HepG2 (cell line): ENCODE measurements around the gene PIGO. TPM values are rescaled to one million over a fixed set of nuclear protein-coding genes. Genes with fewer than 3 reads are reported as not detected.
A peak's percentile ranks its signal among the peaks of the same experiment; 100 is the strongest.

ENCODE experiments used
- CREM ChIP-seq, 2 experiments: sonication (generic) in 1 of 2; formaldehyde crosslinking in 1 of 2; IDR thresholded peaks; 2 replicates each; pipeline versions ENCODE4 v1.4.0 to v1.6.1; 2016 to 2020; ENCODE audit warnings: antibody characterized with exemption in 1 of 2, mild to moderate bottlenecking in 1 of 2, missing genetic modification reagents in 1 of 2
- HOXA3 ChIP-seq: sonication (generic); formaldehyde crosslinking; IDR thresholded peaks from 2 replicates; pipeline ENCODE4 v1.5.0; 2020; ENCODE audit warnings: missing genetic modification reagents
- LCORL ChIP-seq, 2 experiments: fragments of 450-650 bp in 1 of 2; sonication (generic) in 1 of 2; formaldehyde crosslinking in 1 of 2; IDR thresholded peaks; 2 replicates each; pipeline versions ENCODE4 v1.5.0 to v1.6.1; 2017 to 2020; ENCODE audit warnings: antibody characterized with exemption in 1 of 2, missing genetic modification reagents in 1 of 2
- PITX1 ChIP-seq: sonication (generic); formaldehyde crosslinking; IDR thresholded peaks from 2 replicates; pipeline ENCODE4 v1.5.1; 2020; ENCODE audit warnings: mild to moderate bottlenecking, missing genetic modification reagents
- RBFOX2 ChIP-seq: fragments of 200-400 bp; formaldehyde crosslinking; IDR thresholded peaks from 2 replicates; pipeline ENCODE4 v1.6.1; 2017; ENCODE audit warnings: low read depth, mild to moderate bottlenecking, low read length
- SAP130 ChIP-seq: IDR thresholded peaks from 2 replicates; pipeline ENCODE4 v1.6.1; 2016; ENCODE audit warnings: low read depth
- TBL1XR1 ChIP-seq: fragments of 150-350 bp; IDR thresholded peaks from 2 replicates; pipeline ENCODE4 v1.6.1; 2014; ENCODE audit warnings: borderline replicate concordance, low read length; ENCODE audit not compliant: partially characterized antibody
- ZFP41 ChIP-seq: sonication (generic); formaldehyde crosslinking; IDR thresholded peaks from 2 replicates; pipeline ENCODE4 v1.4.0; 2020; ENCODE audit warnings: mild to moderate bottlenecking, missing genetic modification reagents, borderline replicate concordance
- ZNF180 ChIP-seq: sonication (generic); formaldehyde crosslinking; IDR thresholded peaks from 2 replicates; pipeline ENCODE4 v1.4.0; 2020; ENCODE audit warnings: low read depth, missing genetic modification reagents, borderline replicate concordance
- ZNF383 ChIP-seq: sonication (generic); formaldehyde crosslinking; IDR thresholded peaks from 2 replicates; pipeline ENCODE4 v1.4.0; 2020; ENCODE audit warnings: missing genetic modification reagents, mild to moderate bottlenecking, borderline replicate concordance
- ZNF570 ChIP-seq: sonication (generic); formaldehyde crosslinking; IDR thresholded peaks from 2 replicates; pipeline ENCODE4 v1.4.0; 2020; ENCODE audit warnings: mild to moderate bottlenecking, missing genetic modification reagents, borderline replicate concordance
- ZNF720 ChIP-seq: sonication (generic); formaldehyde crosslinking; IDR thresholded peaks from 2 replicates; pipeline ENCODE4 v1.4.0; 2020; ENCODE audit warnings: missing genetic modification reagents
- ZNF772 ChIP-seq: sonication (generic); formaldehyde crosslinking; IDR thresholded peaks from 2 replicates; pipeline ENCODE4 v1.5.0; 2020; ENCODE audit warnings: mild to moderate bottlenecking, missing genetic modification reagents
- polyA plus RNA-seq, 8 experiments: library from polyadenylated mRNA; depleted of rRNA in 3 of 8; stranded (reverse) in 7 of 8; unstranded in 1 of 8; fragments of >200 nt; fragmentation: Illumina TruSeq in 4 of 8; extraction: Trizol in 4 of 8; gene quantifications; 2 replicates each; pipeline versions ENCODE4 v1.2.1 to v1.2.3, GENCODE V29; 2011 to 2016; ENCODE audit warnings: low read depth in 4 of 8, missing spikeins in 1 of 8, mixed read lengths in 1 of 8; ENCODE audit not compliant: insufficient read depth in 1 of 8
- total RNA-seq, 5 experiments: library from RNA; depleted of rRNA; stranded (reverse); fragments of >200 nt; fragmentation: Illumina TruSeq; extraction: Trizol; gene quantifications; 2 replicates each; pipeline ENCODE4 v1.2.3, GENCODE V29; 2016; ENCODE audit warnings: low read depth in 1 of 5
- TF ChIP-seq, protein P1 (sequence below): sonication (generic); formaldehyde crosslinking; IDR thresholded peaks from 2 replicates; pipeline ENCODE4 v1.5.0; 2020; ENCODE audit warnings: mild to moderate bottlenecking, missing genetic modification reagents, borderline replicate concordance
- TF ChIP-seq, protein P2 (sequence below): sonication (generic); formaldehyde crosslinking; IDR thresholded peaks from 2 replicates; pipeline ENCODE4 v1.4.0; 2020; ENCODE audit warnings: mild to moderate bottlenecking, missing genetic modification reagents
- TF ChIP-seq, protein P3 (sequence below): sonication (generic); IDR thresholded peaks from 2 replicates; pipeline ENCODE4 v1.6.1; 2016; ENCODE audit warnings: low read depth, borderline replicate concordance
- TF ChIP-seq, protein P4 (sequence below): sonication (generic); formaldehyde crosslinking; IDR thresholded peaks from 2 replicates; pipeline ENCODE4 v1.4.0; 2020; ENCODE audit warnings: mild to moderate bottlenecking, missing genetic modification reagents
- TF ChIP-seq, protein P5 (sequence below): IDR thresholded peaks from 2 replicates; pipeline ENCODE4 v1.6.1; 2016; ENCODE audit warnings: missing compliant biosample characterization, missing genetic modification reagents, borderline replicate concordance

The PIGO gene
- total and polyA plus RNA-seq, 2 of the 13 experiments (the other 11 are each of a cell fraction or from before 2014, with no cell fraction given): 20.5 to 26.2 TPM

DNA sequence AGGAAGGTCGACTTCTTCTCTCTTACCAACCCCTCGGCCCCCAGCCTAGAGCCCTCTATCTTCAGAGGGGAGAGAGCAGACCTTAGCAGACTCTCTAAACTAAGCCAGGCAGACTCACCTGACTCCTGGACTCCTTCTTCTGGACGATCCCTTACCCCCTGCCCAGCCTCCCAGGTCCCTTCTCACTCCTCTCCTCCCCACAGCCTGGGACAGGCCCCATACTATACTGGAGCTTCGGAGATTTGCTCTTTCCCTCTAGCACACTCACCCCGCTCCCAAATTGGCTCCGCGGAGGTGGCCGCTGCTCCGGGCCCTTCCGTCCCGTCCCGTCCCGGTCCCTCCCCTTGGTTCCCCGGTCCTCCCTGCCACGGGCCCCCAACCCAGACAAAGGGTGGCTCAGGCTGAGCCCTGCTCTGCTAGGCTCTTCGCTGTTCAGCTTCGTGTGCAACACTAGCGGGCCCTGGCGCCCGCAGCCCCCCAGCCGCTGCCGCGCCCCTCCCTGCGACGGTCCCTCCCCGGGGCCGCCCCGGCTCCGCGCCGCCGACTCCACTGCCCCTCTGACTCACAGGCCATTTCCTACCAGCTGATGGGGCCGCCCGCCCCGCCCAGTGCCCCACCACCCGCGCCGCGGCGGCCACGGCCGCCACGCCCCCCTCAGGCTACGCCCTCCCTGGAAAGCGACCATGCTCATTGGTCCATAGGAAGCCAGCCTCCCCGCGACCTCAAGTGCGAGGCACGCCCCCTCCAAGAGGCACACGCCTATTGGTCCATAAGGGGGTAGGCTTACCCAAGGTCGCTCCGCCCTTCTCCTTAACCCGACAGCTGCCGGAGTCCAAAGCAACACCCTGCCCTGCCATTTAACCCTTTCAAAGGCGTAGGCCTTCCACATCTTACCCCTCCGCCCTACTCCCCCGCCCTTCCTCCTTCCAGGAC, 14.9 kb upstream of the PIGO start (continued):
- TF ChIP-seq, protein P1, sequence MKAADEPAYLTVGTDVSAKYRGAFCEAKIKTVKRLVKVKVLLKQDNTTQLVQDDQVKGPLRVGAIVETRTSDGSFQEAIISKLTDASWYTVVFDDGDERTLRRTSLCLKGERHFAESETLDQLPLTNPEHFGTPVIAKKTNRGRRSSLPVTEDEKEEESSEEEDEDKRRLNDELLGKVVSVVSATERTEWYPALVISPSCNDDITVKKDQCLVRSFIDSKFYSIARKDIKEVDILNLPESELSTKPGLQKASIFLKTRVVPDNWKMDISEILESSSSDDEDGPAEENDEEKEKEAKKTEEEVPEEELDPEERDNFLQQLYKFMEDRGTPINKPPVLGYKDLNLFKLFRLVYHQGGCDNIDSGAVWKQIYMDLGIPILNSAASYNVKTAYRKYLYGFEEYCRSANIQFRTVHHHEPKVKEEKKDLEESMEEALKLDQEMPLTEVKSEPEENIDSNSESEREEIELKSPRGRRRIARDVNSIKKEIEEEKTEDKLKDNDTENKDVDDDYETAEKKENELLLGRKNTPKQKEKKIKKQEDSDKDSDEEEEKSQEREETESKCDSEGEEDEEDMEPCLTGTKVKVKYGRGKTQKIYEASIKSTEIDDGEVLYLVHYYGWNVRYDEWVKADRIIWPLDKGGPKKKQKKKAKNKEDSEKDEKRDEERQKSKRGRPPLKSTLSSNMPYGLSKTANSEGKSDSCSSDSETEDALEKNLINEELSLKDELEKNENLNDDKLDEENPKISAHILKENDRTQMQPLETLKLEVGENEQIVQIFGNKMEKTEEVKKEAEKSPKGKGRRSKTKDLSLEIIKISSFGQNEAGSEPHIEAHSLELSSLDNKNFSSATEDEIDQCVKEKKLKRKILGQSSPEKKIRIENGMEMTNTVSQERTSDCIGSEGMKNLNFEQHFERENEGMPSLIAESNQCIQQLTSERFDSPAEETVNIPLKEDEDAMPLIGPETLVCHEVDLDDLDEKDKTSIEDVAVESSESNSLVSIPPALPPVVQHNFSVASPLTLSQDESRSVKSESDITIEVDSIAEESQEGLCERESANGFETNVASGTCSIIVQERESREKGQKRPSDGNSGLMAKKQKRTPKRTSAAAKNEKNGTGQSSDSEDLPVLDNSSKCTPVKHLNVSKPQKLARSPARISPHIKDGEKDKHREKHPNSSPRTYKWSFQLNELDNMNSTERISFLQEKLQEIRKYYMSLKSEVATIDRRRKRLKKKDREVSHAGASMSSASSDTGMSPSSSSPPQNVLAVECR: peak; percentile 76; the same call in 1 of the 2 replicates
- no peak for TF ChIP-seq ZFP41 (CRISPR knock-in tag)
- TF ChIP-seq, protein P2, sequence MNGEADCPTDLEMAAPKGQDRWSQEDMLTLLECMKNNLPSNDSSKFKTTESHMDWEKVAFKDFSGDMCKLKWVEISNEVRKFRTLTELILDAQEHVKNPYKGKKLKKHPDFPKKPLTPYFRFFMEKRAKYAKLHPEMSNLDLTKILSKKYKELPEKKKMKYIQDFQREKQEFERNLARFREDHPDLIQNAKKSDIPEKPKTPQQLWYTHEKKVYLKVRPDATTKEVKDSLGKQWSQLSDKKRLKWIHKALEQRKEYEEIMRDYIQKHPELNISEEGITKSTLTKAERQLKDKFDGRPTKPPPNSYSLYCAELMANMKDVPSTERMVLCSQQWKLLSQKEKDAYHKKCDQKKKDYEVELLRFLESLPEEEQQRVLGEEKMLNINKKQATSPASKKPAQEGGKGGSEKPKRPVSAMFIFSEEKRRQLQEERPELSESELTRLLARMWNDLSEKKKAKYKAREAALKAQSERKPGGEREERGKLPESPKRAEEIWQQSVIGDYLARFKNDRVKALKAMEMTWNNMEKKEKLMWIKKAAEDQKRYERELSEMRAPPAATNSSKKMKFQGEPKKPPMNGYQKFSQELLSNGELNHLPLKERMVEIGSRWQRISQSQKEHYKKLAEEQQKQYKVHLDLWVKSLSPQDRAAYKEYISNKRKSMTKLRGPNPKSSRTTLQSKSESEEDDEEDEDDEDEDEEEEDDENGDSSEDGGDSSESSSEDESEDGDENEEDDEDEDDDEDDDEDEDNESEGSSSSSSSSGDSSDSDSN (CRISPR knock-in tag): peak; percentile 56; the same call in 1 of the 2 replicates
- 0 out of 2 replicates have a peak, but pooled peaks have one; percentile 14 for TF ChIP-seq ZNF772 (CRISPR knock-in tag)
- TF ChIP-seq ZNF570: no peak
- TF ChIP-seq TBL1XR1: no peak
- TF ChIP-seq ZNF720 (CRISPR knock-in tag): no peak
- TF ChIP-seq, protein P3, sequence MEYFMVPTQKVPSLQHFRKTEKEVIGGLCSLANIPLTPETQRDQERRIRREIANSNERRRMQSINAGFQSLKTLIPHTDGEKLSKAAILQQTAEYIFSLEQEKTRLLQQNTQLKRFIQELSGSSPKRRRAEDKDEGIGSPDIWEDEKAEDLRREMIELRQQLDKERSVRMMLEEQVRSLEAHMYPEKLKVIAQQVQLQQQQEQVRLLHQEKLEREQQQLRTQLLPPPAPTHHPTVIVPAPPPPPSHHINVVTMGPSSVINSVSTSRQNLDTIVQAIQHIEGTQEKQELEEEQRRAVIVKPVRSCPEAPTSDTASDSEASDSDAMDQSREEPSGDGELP: peak; percentile 93
- TF ChIP-seq, protein P4, sequence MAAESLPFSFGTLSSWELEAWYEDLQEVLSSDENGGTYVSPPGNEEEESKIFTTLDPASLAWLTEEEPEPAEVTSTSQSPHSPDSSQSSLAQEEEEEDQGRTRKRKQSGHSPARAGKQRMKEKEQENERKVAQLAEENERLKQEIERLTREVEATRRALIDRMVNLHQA (CRISPR knock-in tag): no peak
- no peak for TF ChIP-seq ZNF383 (CRISPR knock-in tag)
- no peak for TF ChIP-seq PITX1
- TF ChIP-seq LCORL (IDR thresholded peaks at IDR 0.05): peak; percentile 63
- TF ChIP-seq LCORL (CRISPR knock-in tag; IDR thresholded peaks at IDR 0.05): no peak
- no peak for TF ChIP-seq HOXA3 (CRISPR knock-in tag)
- no peak for TF ChIP-seq ZNF180 (CRISPR knock-in tag)
- TF ChIP-seq, protein P5, sequence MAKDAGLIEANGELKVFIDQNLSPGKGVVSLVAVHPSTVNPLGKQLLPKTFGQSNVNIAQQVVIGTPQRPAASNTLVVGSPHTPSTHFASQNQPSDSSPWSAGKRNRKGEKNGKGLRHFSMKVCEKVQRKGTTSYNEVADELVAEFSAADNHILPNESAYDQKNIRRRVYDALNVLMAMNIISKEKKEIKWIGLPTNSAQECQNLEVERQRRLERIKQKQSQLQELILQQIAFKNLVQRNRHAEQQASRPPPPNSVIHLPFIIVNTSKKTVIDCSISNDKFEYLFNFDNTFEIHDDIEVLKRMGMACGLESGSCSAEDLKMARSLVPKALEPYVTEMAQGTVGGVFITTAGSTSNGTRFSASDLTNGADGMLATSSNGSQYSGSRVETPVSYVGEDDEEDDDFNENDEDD (CRISPR knock-in tag): peak; percentile 12; the same call in 1 of the 2 replicates
- TF ChIP-seq CREM (IDR thresholded peaks at IDR 0.05): peak; percentile 12; the same call in 1 of the 2 replicates
- TF ChIP-seq CREM (CRISPR knock-in tag; IDR thresholded peaks at IDR 0.05): no peak
- peak; percentile 59; the same call in 1 of the 2 replicates for TF ChIP-seq RBFOX2
- TF ChIP-seq SAP130 (CRISPR knock-in tag): peak; percentile 93
